SK-N-SH (cell line): Measurements from ENCODE around the gene PPP3CA. TPM values are rescaled to one million over a fixed set of nuclear protein-coding genes. Genes with fewer than 3 reads are reported as not detected.

ENCODE experiments used
- CTCF ChIA-PET: fragments of 300-600, 350-600 bp; formaldehyde crosslinking; extraction: SDS; loops from one replicate; lab custom pipeline; 2021; lab: Yijun Ruan, JAX
- POLR2A ChIA-PET: fragments of 350-600 bp; sonication (Branson Sonifier 250); formaldehyde crosslinking; extraction: SDS; loops from one replicate; lab custom pipeline; 2020; ENCODE audit warnings: antibody characterized with exemption, inconsistent platforms; lab: Yijun Ruan, JAX
- DNase-seq: peaks from one replicate; pipeline ENCODE4 v3.0.0; 2012
- H2AFZ ChIP-seq: fragments of 200-600 bp; sonication (generic); 2 replicates; pipeline ENCODE4 v1.8.1; 2016; ENCODE audit warnings: antibody characterized with exemption, mild to moderate bottlenecking, low read depth
- H3F3A ChIP-seq: fragments of 200-600 bp; sonication (generic); replicated peaks from 2 replicates; pipeline ENCODE3; 2016; ENCODE audit warnings: antibody characterized with exemption, mild to moderate bottlenecking; ENCODE audit not compliant: insufficient read depth
- H3K27ac ChIP-seq, 2 experiments: fragments of 200-500 bp in 1 of 2; fragments of 200-600 bp in 1 of 2; sonication (Bioruptor generic) in 1 of 2; sonication (generic), shearing (Covaris generic) in 1 of 2; 2 replicates each; pipeline versions ENCODE4 v1.5.1 to v1.6.1; 2014 to 2016; ENCODE audit warnings: low read depth in 2 of 2, inconsistent platforms in 1 of 2, low read length in 1 of 2, mild to moderate bottlenecking in 1 of 2, mixed read lengths in 1 of 2
- H3K27me3 ChIP-seq: fragments of 200-600 bp; sonication (generic), shearing (Covaris generic); 2 replicates; pipeline ENCODE4 v1.6.1; 2016; ENCODE audit warnings: mixed run types; ENCODE audit not compliant: insufficient read depth
- H3K36me3 ChIP-seq, 2 experiments: fragments of 200-500 bp in 1 of 2; fragments of 200-600 bp in 1 of 2; sonication (Bioruptor generic) in 1 of 2; sonication (generic) in 1 of 2; replicated peaks in 1 of 2; 2 replicates each; pipeline versions ENCODE3 to v1.5.1; 2014 to 2016; ENCODE audit warnings: low read length in 1 of 2, mild to moderate bottlenecking in 1 of 2; ENCODE audit not compliant: insufficient read depth in 2 of 2, control insufficient read depth in 1 of 2
- H3K4me1 ChIP-seq, 2 experiments: fragments of 200-500 bp in 1 of 2; fragments of 200-600 bp in 1 of 2; sonication (Bioruptor generic) in 1 of 2; sonication (generic), shearing (Covaris generic) in 1 of 2; 2 replicates each; pipeline versions ENCODE4 v1.5.1 to v1.6.1; 2014 to 2016; ENCODE audit warnings: low read depth in 1 of 2, low read length in 1 of 2, mixed run types in 1 of 2; ENCODE audit not compliant: insufficient read depth in 2 of 2, control insufficient read depth in 1 of 2
- H3K4me2 ChIP-seq: fragments of 200-600 bp; sonication (generic), shearing (Covaris generic); 2 replicates; pipeline ENCODE4 v1.6.1; 2017; ENCODE audit warnings: mixed run types
- H3K4me3 ChIP-seq, 2 experiments: fragments of 200-500 bp in 1 of 2; fragments of 200-600 bp in 1 of 2; sonication (Bioruptor generic) in 1 of 2; sonication (generic), shearing (Covaris generic) in 1 of 2; 2 replicates each; pipeline versions ENCODE4 v1.5.1 to v1.8.1; 2014 to 2016; ENCODE audit warnings: low read depth in 2 of 2, inconsistent platforms in 1 of 2, low read length in 1 of 2, mild to moderate bottlenecking in 1 of 2, mixed read lengths in 1 of 2, moderate library complexity in 1 of 2
- H3K79me2 ChIP-seq: fragments of 200-600 bp; sonication (generic); 2 replicates; pipeline ENCODE4 v1.8.1; 2017; ENCODE audit warnings: mild to moderate bottlenecking; ENCODE audit not compliant: insufficient read depth
- H3K9ac ChIP-seq: fragments of 200-600 bp; sonication (generic); 2 replicates; pipeline ENCODE4 v1.6.1; 2017; ENCODE audit warnings: mixed run types
- H3K9me2 ChIP-seq: fragments of 200-600 bp; sonication (generic); 2 replicates; pipeline ENCODE4 v1.6.1; 2017; ENCODE audit warnings: mixed run types
- H3K9me3 ChIP-seq: fragments of 200-600 bp; sonication (generic); 2 replicates; pipeline ENCODE4 v1.6.1; 2017; ENCODE audit warnings: mixed run types, mild to moderate bottlenecking, moderate library complexity
- H4K20me1 ChIP-seq: fragments of 200-600 bp; sonication (generic); 2 replicates; pipeline ENCODE4 v1.6.1; 2017; ENCODE audit warnings: mild to moderate bottlenecking, mixed run types; ENCODE audit not compliant: insufficient read depth
- CHD2 ChIP-seq: fragments of 150-350 bp; IDR thresholded peaks from 2 replicates; pipeline ENCODE4 v1.6.1; 2018; ENCODE audit warnings: low read length; ENCODE audit not compliant: partially characterized antibody
- CTCF ChIP-seq: fragments of 200-600 bp; sonication (generic); IDR thresholded peaks from 2 replicates; pipeline ENCODE4 v1.6.1; 2017; ENCODE audit warnings: antibody characterized with exemption, mild to moderate bottlenecking, moderate library complexity
- EP300 ChIP-seq, 2 experiments: IDR thresholded peaks; 2 replicates each; pipeline versions ENCODE4 v1.4.0 to v1.6.1; 2012; ENCODE audit warnings: borderline replicate concordance in 1 of 2, low read depth in 1 of 2, low read length in 1 of 2
- FOXM1 ChIP-seq: IDR thresholded peaks from 2 replicates; pipeline ENCODE4 v1.4.0; 2012; ENCODE audit warnings: low read depth, mild to moderate bottlenecking
- GATA2 ChIP-seq: sonication (generic); formaldehyde crosslinking; IDR thresholded peaks from 2 replicates; pipeline ENCODE4 v1.5.0; 2020; ENCODE audit warnings: mild to moderate bottlenecking, missing genetic modification reagents
- IRF3 ChIP-seq: fragments of 150-350 bp; IDR thresholded peaks from 2 replicates; pipeline ENCODE4 v1.6.1; 2016; ENCODE audit warnings: mild to moderate bottlenecking, low read depth, low read length
- MEF2A ChIP-seq: IDR thresholded peaks from 2 replicates; pipeline ENCODE4 v1.4.0; 2012; ENCODE audit warnings: low read depth, borderline replicate concordance
- MXI1 ChIP-seq: IDR thresholded peaks from 2 replicates; pipeline ENCODE4 v1.6.1; 2012; ENCODE audit warnings: mild to moderate bottlenecking, low read depth, low read length, improper control_type of control experiment
- NFIC ChIP-seq: IDR thresholded peaks from 2 replicates; pipeline ENCODE4 v1.4.0; 2012; ENCODE audit warnings: borderline replicate concordance
- RCOR1 ChIP-seq: fragments of 150-350 bp; IDR thresholded peaks from 2 replicates; pipeline ENCODE4 v1.6.1; 2017; ENCODE audit warnings: antibody characterized with exemption, low read length
- RFX5 ChIP-seq: IDR thresholded peaks from 2 replicates; pipeline ENCODE4 v1.6.1; 2012; ENCODE audit warnings: mild to moderate bottlenecking, improper control_type of control experiment, low read length
- SIN3A ChIP-seq: IDR thresholded peaks from 2 replicates; pipeline ENCODE4 v1.6.1; 2012; ENCODE audit warnings: low read depth, mild to moderate bottlenecking, low read length, moderate library complexity, borderline replicate concordance
- TEAD4 ChIP-seq: IDR thresholded peaks from 2 replicates; pipeline ENCODE4 v1.4.0; 2012; ENCODE audit warnings: mild to moderate bottlenecking, borderline replicate concordance; ENCODE audit not compliant: insufficient read depth
- USF1 ChIP-seq: IDR thresholded peaks from 2 replicates; pipeline ENCODE4 v1.4.0; 2012; ENCODE audit warnings: low read depth, borderline replicate concordance
- USF2 ChIP-seq: fragments of 150-350 bp; IDR thresholded peaks from 2 replicates; pipeline ENCODE4 v1.6.1; 2017; ENCODE audit warnings: antibody characterized with exemption, low read length, low read depth, borderline replicate concordance
- WGBS: methylation state at CpG from one replicate; pipeline ENCODE4 v1.1.6; 2017; ENCODE audit warnings: low lambda C conversion rate; 5-methylcytosine and 5-hydroxymethylcytosine counted together
- polyA plus RNA-seq, 3 experiments: library from polyadenylated mRNA; depleted of rRNA; stranded (reverse); fragments of >200 nt; gene quantifications; 2 replicates each; pipeline ENCODE4 v1.2.3, GENCODE V29; 2012

Gene PPP3CA
- polyA plus RNA-seq, 1 of the 3 experiments (the other 2 are of a cell fraction), result 10.7 TPM

GRCh38 chr4:101044766-101045165 is 302.6 kb downstream of the PPP3CA start (continued):
- TF ChIP-seq RCOR1, result no peak
- no peak for TF ChIP-seq USF2
- TF ChIP-seq MXI1, result no peak
- TF ChIP-seq FOXM1, result no peak

GRCh38 chr4:101042847-101043246 is 304.5 kb downstream of the PPP3CA start:
- H3K27ac ChIP-seq, result no peak overlapping the region
- POLR2A ChIA-PET, result no interaction called here
- H3K9me2 ChIP-seq, result no peaks in the 10 kb centered on the region
- H2AFZ ChIP-seq, result no peak overlapping the region
- peaks cover 0 to 1% of the 10 kb centered on the region in 2 experiments; a peak in 1 of 4 replicates for H3K4me1 ChIP-seq
- H3K36me3 ChIP-seq, result peaks cover 7 to 26% of the 10 kb centered on the region in 2 experiments
- H3K27me3 ChIP-seq, result no peaks in the 10 kb centered on the region
- no peak for DNase-seq
- TF ChIP-seq EP300 (IDR thresholded peaks at IDR 0.05; ENCODE audit: borderline replicate concordance in 1 of 2, low read depth in 1 of 2, low read length in 1 of 2) (no peak), SIN3A (no peak), GATA2 (CRISPR knock-in tag) (no peak), MEF2A (no peak), CTCF (no peak), TEAD4 (no peak), NFIC (no peak), CHD2 (no peak), MXI1 (no peak), USF1 (no peak), RFX5 (no peak), IRF3 (no peak)
- H3K9me3 ChIP-seq, result no peaks in the 10 kb centered on the region
- H3F3A ChIP-seq, result no peaks in the 10 kb centered on the region
- no peak overlapping the region for H3K4me2 ChIP-seq
- H3K9ac ChIP-seq, result no peak overlapping the region
- WGBS, result 94% methylated on average over 1 of the region's 1 CpG
- no peaks in the 10 kb centered on the region for H4K20me1 ChIP-seq
- CTCF ChIA-PET, result no interaction called here
- no peak overlapping the region for H3K4me3 ChIP-seq
- no peaks in the 10 kb centered on the region for H3K79me2 ChIP-seq
